Right hindlimb (tissue), 1 donor: Measurements from ENCODE around the gene IKBKG.
"Not testable (repeated sequence)": the region's sequence is repeated elsewhere in the genome, so short reads cannot be mapped to it uniquely, and the experiment has no call there.

Source experiments
- DNase-seq: peaks from one replicate; pipeline ENCODE4 v3.0.0-alpha.2; 2018

Gene IKBKG

DNA sequence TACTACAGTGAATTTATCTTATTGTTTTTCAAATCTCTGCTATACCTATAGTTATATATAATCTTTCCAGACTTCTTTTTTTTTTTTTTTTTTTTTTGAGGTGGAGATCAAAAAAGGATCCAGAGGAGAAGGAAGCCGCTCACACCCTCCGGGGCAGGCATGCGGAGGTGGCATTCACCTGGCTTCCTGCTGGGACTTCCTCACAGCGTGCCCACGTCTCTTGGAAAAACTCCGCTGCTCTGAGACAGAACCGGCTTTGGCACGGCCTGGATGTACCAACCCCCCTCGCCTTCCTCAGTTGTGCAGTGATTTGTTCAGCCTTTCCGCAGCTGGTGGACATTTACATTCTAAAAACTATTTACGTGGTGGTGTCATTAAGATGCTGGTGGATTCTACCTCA is 60.6 kb downstream of the IKBKG start:
- DNase-seq, result not testable (repeated sequence)

DNA sequence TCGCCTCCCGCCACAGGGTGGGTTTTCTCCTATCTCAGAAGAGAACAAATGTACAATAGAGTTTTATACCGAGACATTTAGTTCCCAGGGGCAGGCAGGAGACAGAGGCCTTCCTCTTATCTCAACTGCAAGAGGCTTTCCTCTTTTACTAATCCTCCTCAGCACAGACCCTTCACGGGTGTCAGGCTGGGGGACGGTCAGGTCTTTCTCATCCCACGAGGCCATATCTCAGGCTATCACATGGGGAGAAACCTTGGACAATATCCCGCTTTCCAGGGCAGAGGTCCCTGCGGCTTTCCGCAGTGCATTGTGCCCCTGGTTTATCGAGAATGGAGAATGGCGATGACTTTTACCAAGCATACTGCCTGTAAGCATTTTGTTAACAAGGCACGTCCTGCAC is 61.4 kb downstream of the IKBKG start:
- not testable (repeated sequence) for DNase-seq

DNA sequence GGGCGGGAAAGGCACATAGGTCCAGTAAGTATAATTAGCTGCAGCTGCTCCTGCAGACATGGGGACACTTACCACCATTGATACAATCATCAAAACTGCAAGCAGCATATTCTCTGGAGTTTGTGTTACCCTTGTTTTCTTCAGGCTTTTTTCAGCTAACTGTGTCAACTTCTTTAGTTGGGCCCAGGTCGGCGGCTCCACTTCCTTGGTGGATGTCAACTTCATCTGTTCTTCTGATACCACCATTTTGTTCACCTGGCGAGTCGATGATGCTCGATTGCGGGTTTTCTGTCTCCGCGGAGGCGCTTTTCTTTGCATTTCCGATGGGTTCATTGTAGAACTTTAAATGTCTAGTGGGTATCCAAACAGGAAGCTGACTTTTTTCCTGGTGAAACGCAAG is 63.7 kb downstream of the IKBKG start:
- not testable (repeated sequence) for DNase-seq

DNA sequence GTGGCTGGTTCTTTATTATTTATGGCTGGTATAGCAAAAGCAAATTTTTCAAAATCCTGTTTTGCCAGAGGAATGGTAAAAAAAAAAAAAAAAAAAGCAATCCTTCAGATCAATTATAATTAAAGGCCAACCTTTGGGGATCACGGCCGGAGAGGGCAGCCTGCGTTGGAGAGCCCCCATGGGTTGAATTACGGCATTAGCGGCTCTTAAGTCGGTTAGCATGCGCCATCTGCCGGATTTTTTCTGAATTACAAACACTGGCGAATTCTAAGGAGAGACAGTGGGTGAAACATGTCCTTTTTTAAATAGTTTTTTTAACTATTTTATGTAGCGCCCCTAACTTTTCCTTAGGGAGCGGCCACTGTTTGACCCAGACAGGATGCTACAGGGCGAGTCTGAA is 66.2 kb downstream of the IKBKG start:
- DNase-seq, result not testable (repeated sequence)
